ELR (cell line): ENCODE data around the gene TMEM266.
A peak's percentile ranks its signal among the peaks of the same experiment; 100 is the strongest.

Source experiments
- DNase-seq: peaks from one replicate; pipeline ENCODE4 v3.0.0-alpha.2; 2015; ENCODE audit warnings: low read depth

TMEM266 gene

GRCh38 chr15:76203346-76204108 lies 143.7 kb downstream of the TMEM266 start:
- DNase-seq = no peak

- DNase-seq = no peak
Observed at GRCh38 chr15:76204109-76204845, 144.5 kb downstream of the TMEM266 start.

- no peak for DNase-seq
Observed at GRCh38 chr15:76204916-76205460, 145.2 kb downstream of the TMEM266 start.

- DNase-seq = no peak
Observed at GRCh38 chr15:76206325-76206976, 146.7 kb downstream of the TMEM266 start.

- no peak for DNase-seq
Observed at GRCh38 chr15:76208084-76208785, 148.4 kb downstream of the TMEM266 start.

GRCh38 chr15:76208786-76209424 lies 149.1 kb downstream of the TMEM266 start:
- peak; percentile 39 for DNase-seq

- DNase-seq = no peak
Observed at GRCh38 chr15:76209523-76209922, 149.7 kb downstream of the TMEM266 start.

GRCh38 chr15:76209942-76210341 lies 150.2 kb downstream of the TMEM266 start:
- no peak for DNase-seq

GRCh38 chr15:76215634-76216033 lies 155.8 kb downstream of the TMEM266 start:
- no peak for DNase-seq

GRCh38 chr15:76217029-76217881 lies 157.5 kb downstream of the TMEM266 start:
- DNase-seq = no peak

- DNase-seq = no peak
Observed at GRCh38 chr15:76217882-76218217, 158.1 kb downstream of the TMEM266 start.

GRCh38 chr15:76221085-76221767 lies 161.4 kb downstream of the TMEM266 start:
- DNase-seq = no peak

- no peak for DNase-seq
Observed at GRCh38 chr15:76222159-76222558, 162.4 kb downstream of the TMEM266 start.

- no peak for DNase-seq
Observed at GRCh38 chr15:76223521-76223920, 163.7 kb downstream of the TMEM266 start.

GRCh38 chr15:76229266-76229665 lies 169.5 kb downstream of the TMEM266 start:
- DNase-seq = no peak

- no peak for DNase-seq
Observed at GRCh38 chr15:76233921-76234320, 174.1 kb downstream of the TMEM266 start.

- DNase-seq = no peak
Observed at GRCh38 chr15:76234337-76234889, 174.6 kb downstream of the TMEM266 start.

- DNase-seq = peak; percentile 60
Observed at GRCh38 chr15:76235186-76235826, 175.5 kb downstream of the TMEM266 start.

GRCh38 chr15:76236350-76236749 lies 176.6 kb downstream of the TMEM266 start:
- no peak for DNase-seq
